GM18520 (cell line): ENCODE data around the gene IL1RAPL1.

Experiments
- ATAC-seq: cut with Tn5 transposase; IDR thresholded peaks from one replicate; pipeline ENCODE4 v1.9.1; 2021; ENCODE audit not compliant: unreplicated experiment

Gene IL1RAPL1

GRCh38 chrX:28960063-28960462, 372.8 kb downstream of the IL1RAPL1 start:
- no peak for ATAC-seq

- ATAC-seq, result no peak
These were observed 379.1 kb downstream of the IL1RAPL1 start for GRCh38 chrX:28966331-28966730.

- no peak for ATAC-seq
These were observed 381.9 kb downstream of the IL1RAPL1 start for GRCh38 chrX:28969126-28969525.

- ATAC-seq, result peak; percentile 37
These were observed 392.6 kb downstream of the IL1RAPL1 start for GRCh38 chrX:28979877-28980276.

- peak; percentile 76 for ATAC-seq
These were observed 394.7 kb downstream of the IL1RAPL1 start for GRCh38 chrX:28981952-28982351.

- ATAC-seq, result no peak
These were observed 401.0 kb downstream of the IL1RAPL1 start for GRCh38 chrX:28988246-28988645.

GRCh38 chrX:28997706-28998463, 410.6 kb downstream of the IL1RAPL1 start:
- no peak for ATAC-seq

GRCh38 chrX:28998609-28999135, 411.4 kb downstream of the IL1RAPL1 start:
- ATAC-seq, result no peak

GRCh38 chrX:29012867-29013266, 425.6 kb downstream of the IL1RAPL1 start:
- ATAC-seq, result peak; percentile 68

- ATAC-seq, result no peak
These were observed 436.0 kb downstream of the IL1RAPL1 start for GRCh38 chrX:29023207-29023606.

- no peak for ATAC-seq
These were observed 437.6 kb downstream of the IL1RAPL1 start for GRCh38 chrX:29024871-29025270.

GRCh38 chrX:29039501-29039900, 452.3 kb downstream of the IL1RAPL1 start:
- no peak for ATAC-seq

- ATAC-seq, result no peak
These were observed 452.9 kb downstream of the IL1RAPL1 start for GRCh38 chrX:29040160-29040559.

- ATAC-seq, result no peak
These were observed 455.1 kb downstream of the IL1RAPL1 start for GRCh38 chrX:29042341-29042740.

- no peak for ATAC-seq
These were observed 456.5 kb downstream of the IL1RAPL1 start for GRCh38 chrX:29043746-29044145.

- no peak for ATAC-seq
These were observed 457.4 kb downstream of the IL1RAPL1 start for GRCh38 chrX:29044423-29045184.

- no peak for ATAC-seq
These were observed 478.2 kb downstream of the IL1RAPL1 start for GRCh38 chrX:29065477-29065876.

GRCh38 chrX:29066516-29066915, 479.3 kb downstream of the IL1RAPL1 start:
- ATAC-seq, result no peak

GRCh38 chrX:29067351-29067750, 480.1 kb downstream of the IL1RAPL1 start:
- no peak for ATAC-seq

- no peak for ATAC-seq
These were observed 484.5 kb downstream of the IL1RAPL1 start for GRCh38 chrX:29071525-29072320.

- no peak for ATAC-seq
These were observed 495.3 kb downstream of the IL1RAPL1 start for GRCh38 chrX:29082558-29082957.
